ENCODE measurements around the gene LNPEP. TPM values are rescaled to one million over a fixed set of nuclear protein-coding genes. Genes with fewer than 3 reads are reported as not detected.

Gene LNPEP
- total RNA-seq, 1 experiment from 2014 or later = 6.4 TPM

GRCh38 chr5:97067296-97067850 lies 131.5 kb downstream of the LNPEP start:
- Mint-ChIP-seq H3K27ac (no peak overlapping the region), H3K4me1 (peaks cover 26% of the 10 kb centered on the region), H3K27me3 (ENCODE audit: low read depth) (no peaks in the 10 kb centered on the region; the same call in 1 of the 2 replicates), H3K9me3 (no peaks in the 10 kb centered on the region), H3K36me3 (no peaks in the 10 kb centered on the region), H3K4me3 (no peak overlapping the region)
- no peak for ATAC-seq
- no peak for TF ChIP-seq RORB (CRISPR knock-in tag; IDR thresholded peaks at IDR 0.05)
- CTCF ChIA-PET = interaction anchor here (0.6 kb wide), 1 partner anchor 70 kb away, joined by 3 read pairs; no protein-coding TSS in a partner anchor
- no peak for DNase-seq (ENCODE audit: low spot score)
- POLR2A ChIA-PET = no interaction called here

GRCh38 chr5:97070234-97070633 lies 134.4 kb downstream of the LNPEP start:
- POLR2A ChIA-PET = no interaction called here
- DNase-seq (ENCODE audit: low spot score) (no peak), ATAC-seq (no peak)
- TF ChIP-seq CTCF (IDR thresholded peaks at IDR 0.05) (no peak), ZNF671 (CRISPR knock-in tag; IDR thresholded peaks at IDR 0.05) (no peak), JUN (CRISPR knock-in tag; IDR thresholded peaks at IDR 0.05) (no peak), HMGXB4 (CRISPR knock-in tag; IDR thresholded peaks at IDR 0.05) (no peak), TCF7 (CRISPR knock-in tag; IDR thresholded peaks at IDR 0.05; ENCODE audit: low read depth) (no peak), ZNF425 (CRISPR knock-in tag; conservative IDR thresholded peaks at IDR 0.05) (no peak), ZNF232 (CRISPR knock-in tag; IDR thresholded peaks at IDR 0.05) (no peak), ZNF138 (CRISPR knock-in tag; conservative IDR thresholded peaks at IDR 0.05) (no peak), ZNF512 (CRISPR knock-in tag; IDR thresholded peaks at IDR 0.05; ENCODE audit: borderline replicate concordance) (no peak), AFF4 (CRISPR knock-in tag; IDR thresholded peaks at IDR 0.05; ENCODE audit: borderline replicate concordance) (no peak), USF2 (CRISPR knock-in tag; IDR thresholded peaks at IDR 0.05) (no peak), HMGA2 (CRISPR knock-in tag; IDR thresholded peaks at IDR 0.05) (no peak), PREB (CRISPR knock-in tag; IDR thresholded peaks at IDR 0.05; ENCODE audit: borderline replicate concordance) (no peak), ZNF219 (CRISPR knock-in tag; IDR thresholded peaks at IDR 0.05; ENCODE audit: borderline replicate concordance) (no peak), EMX1 (CRISPR knock-in tag; IDR thresholded peaks at IDR 0.05) (no peak), MAX (CRISPR knock-in tag; IDR thresholded peaks at IDR 0.05) (no peak), NR3C1 (CRISPR knock-in tag; conservative IDR thresholded peaks at IDR 0.05; ENCODE audit: low read depth) (no peak), RELA (CRISPR knock-in tag; IDR thresholded peaks at IDR 0.05; ENCODE audit: borderline replicate concordance) (no peak)
- CTCF ChIA-PET = interaction anchor here (0.7 kb wide), 2 partner anchors 318 to 609 kb away, joined by 3 to 4 read pairs; no protein-coding TSS in a partner anchor
- Mint-ChIP-seq H3K36me3 (no peaks in the 10 kb centered on the region), H3K27me3 (ENCODE audit: low read depth) (no peaks in the 10 kb centered on the region; the same call in 1 of the 2 replicates), H3K4me3 (no peak overlapping the region), H3K27ac (no peak overlapping the region), H3K9me3 (no peaks in the 10 kb centered on the region), H3K4me1 (peaks cover 23% of the 10 kb centered on the region)

Data from WTC11 (cell line).